Heart left ventricle (tissue), 13 donors: ENCODE measurements around the gene FBXW4.
A peak's percentile ranks its signal among the peaks of the same experiment; 100 is the strongest.

Source experiments
- POLR2A ChIP-seq, 2 donors: fragments of 450-650 bp; IDR thresholded peaks; one replicate each; pipeline ENCODE4 v1.6.1; 2017; ENCODE audit warnings: antibody characterized with exemption in 2 of 2, mild to moderate bottlenecking in 2 of 2, moderate library complexity in 2 of 2
- TF ChIP-seq, protein P1 (sequence below), 12 donors: fragments of 200-600 bp; sonication (generic) in 4 of 12; IDR thresholded peaks; one replicate each; pipeline versions ENCODE4 v1.5.0 to v1.8.0; 2018 to 2022; ENCODE audit warnings: antibody characterized with exemption in 12 of 12, mild to moderate bottlenecking in 5 of 12
- donor health status: ischemic (EF 13 %, LVEDD 7.1; RV severe dilation, severe dysfunction).
- donor health status: DM: no; HTN: yes; CAD: no.
- donor health status: DM: no; HTN: no; CAD: no.
- donor health status: ischemic (EF 25% LVEDD 6.9; RV normal size, moderate dysfunction).
- donor health status: ischemic (EF 25% LVEDD 5.7; RV mildly dilated, moderate dysfunction).
- donor health status: ischemic (EF 35%, LVEDD 5.7; RV mildly dilated, moderate dysfunction).
- donor health status: nonischemic (EF 11% LVEDD 7.7; RV severe dilation, severe dysfunction).
- donor health status: DM: yes; HTN: yes; CAD: no.
- donor health status: PGD.
- donor health status: ischemic (EF 29% LVEDD 5.4; RV normal size, mild dysfunction).
- donor health status: nonischemic (EF 23%, LVEDD 6.1; RV moderate dilation, normal function).

- TF ChIP-seq POLR2A (IDR thresholded peaks at IDR 0.05): no peak
- TF ChIP-seq, protein P1, sequence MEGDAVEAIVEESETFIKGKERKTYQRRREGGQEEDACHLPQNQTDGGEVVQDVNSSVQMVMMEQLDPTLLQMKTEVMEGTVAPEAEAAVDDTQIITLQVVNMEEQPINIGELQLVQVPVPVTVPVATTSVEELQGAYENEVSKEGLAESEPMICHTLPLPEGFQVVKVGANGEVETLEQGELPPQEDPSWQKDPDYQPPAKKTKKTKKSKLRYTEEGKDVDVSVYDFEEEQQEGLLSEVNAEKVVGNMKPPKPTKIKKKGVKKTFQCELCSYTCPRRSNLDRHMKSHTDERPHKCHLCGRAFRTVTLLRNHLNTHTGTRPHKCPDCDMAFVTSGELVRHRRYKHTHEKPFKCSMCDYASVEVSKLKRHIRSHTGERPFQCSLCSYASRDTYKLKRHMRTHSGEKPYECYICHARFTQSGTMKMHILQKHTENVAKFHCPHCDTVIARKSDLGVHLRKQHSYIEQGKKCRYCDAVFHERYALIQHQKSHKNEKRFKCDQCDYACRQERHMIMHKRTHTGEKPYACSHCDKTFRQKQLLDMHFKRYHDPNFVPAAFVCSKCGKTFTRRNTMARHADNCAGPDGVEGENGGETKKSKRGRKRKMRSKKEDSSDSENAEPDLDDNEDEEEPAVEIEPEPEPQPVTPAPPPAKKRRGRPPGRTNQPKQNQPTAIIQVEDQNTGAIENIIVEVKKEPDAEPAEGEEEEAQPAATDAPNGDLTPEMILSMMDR (IDR thresholded peaks at IDR 0.05): peak in 2 of 12 donors; percentile 16 to 19
Measured at GRCh38 chr10:101570428-101571270, 124.3 kb downstream of the FBXW4 start.
